ENCODE results near the gene SLC26A8.

DNA sequence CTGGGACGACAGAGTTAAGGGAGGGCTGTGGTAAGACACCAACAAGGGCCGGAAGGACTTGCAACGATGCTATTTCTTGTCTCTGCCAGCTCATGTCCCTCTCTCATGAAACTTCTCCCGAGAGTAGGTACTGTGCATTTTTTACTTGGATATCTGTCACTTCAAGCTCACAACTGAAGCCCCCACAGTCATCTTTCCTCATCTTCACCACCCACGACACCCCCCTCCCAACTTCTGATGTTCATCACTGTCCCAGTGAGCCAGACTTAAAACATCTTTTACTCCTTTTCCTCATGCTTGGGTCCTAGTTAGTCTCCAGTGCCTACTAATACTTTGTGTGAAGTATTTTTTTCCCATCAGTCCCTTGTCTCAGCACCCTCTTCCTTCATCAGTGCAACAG is 68.9 kb downstream of the SLC26A8 start:
- TF ChIP-seq, protein P1, sequence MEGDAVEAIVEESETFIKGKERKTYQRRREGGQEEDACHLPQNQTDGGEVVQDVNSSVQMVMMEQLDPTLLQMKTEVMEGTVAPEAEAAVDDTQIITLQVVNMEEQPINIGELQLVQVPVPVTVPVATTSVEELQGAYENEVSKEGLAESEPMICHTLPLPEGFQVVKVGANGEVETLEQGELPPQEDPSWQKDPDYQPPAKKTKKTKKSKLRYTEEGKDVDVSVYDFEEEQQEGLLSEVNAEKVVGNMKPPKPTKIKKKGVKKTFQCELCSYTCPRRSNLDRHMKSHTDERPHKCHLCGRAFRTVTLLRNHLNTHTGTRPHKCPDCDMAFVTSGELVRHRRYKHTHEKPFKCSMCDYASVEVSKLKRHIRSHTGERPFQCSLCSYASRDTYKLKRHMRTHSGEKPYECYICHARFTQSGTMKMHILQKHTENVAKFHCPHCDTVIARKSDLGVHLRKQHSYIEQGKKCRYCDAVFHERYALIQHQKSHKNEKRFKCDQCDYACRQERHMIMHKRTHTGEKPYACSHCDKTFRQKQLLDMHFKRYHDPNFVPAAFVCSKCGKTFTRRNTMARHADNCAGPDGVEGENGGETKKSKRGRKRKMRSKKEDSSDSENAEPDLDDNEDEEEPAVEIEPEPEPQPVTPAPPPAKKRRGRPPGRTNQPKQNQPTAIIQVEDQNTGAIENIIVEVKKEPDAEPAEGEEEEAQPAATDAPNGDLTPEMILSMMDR (IDR thresholded peaks at IDR 0.05; ENCODE audit: insufficient read depth, low read length, poor library complexity, severe bottlenecking): no peak
- TF ChIP-seq EZH2phosphoT487 (conservative IDR thresholded peaks at IDR 0.05; ENCODE audit: low read length): no peak
